ENCODE data around the gene TTC19. TPM values are rescaled to one million over a fixed set of nuclear protein-coding genes. Genes with fewer than 3 reads are reported as not detected.
A peak's percentile ranks its signal among the peaks of the same experiment; 100 is the strongest.

Gene TTC19
- total RNA-seq, 1 experiment from 2014 or later: 53.5 TPM

- H3K79me2 ChIP-seq (ENCODE audit: low read depth): peaks cover 45% of the 10 kb centered on the region
- intact Hi-C loops (cut with micrococcal nuclease; ENCODE audit: unreplicated experiment): loop anchor here (1.0 to 5.0 kb wide), 8 partner anchors 17 to 347 kb away; partner anchors contain the start of gene ADORA2B
- POLR2A ChIA-PET (ENCODE audit: unreplicated experiment): interaction anchor here (0.6 to 0.7 kb wide), 3 partner anchors 12 to 52 kb away, joined by 5 to 19 read pairs (median 5); no protein-coding TSS in a partner anchor
- no TSS peak for BruUV-seq (replicated peaks)
- peaks cover 20% of the 10 kb centered on the region for H3K36me3 ChIP-seq (ENCODE audit: low read depth)
- peak overlapping the region; percentile 85; the same call in 1 of the 2 replicates for H3K4me3 ChIP-seq
- DNase-seq: no peak
- H3K4me1 ChIP-seq (replicated peaks; ENCODE audit: insufficient read depth): peaks cover 21% of the 10 kb centered on the region
- H3K9me2 ChIP-seq (ENCODE audit: insufficient read depth): no peaks in the 10 kb centered on the region
- H3F3A ChIP-seq (ENCODE audit: insufficient read depth, low read depth): peaks cover 20% of the 10 kb centered on the region
- no peaks in the 10 kb centered on the region for H3K27me3 ChIP-seq (ENCODE audit: insufficient read depth, low read depth)
- H2AFZ ChIP-seq: no peak overlapping the region
- CTCF ChIA-PET: interaction anchor here (0.7 to 1.3 kb wide), 2 partner anchors 51 to 53 kb away, joined by 5 to 6 read pairs; partner anchors contain the start of gene ADORA2B
- peaks cover 8% of the 10 kb centered on the region; the same call in 1 of the 2 replicates for H4K20me1 ChIP-seq (ENCODE audit: insufficient read depth)
- H3K4me2 ChIP-seq: peak overlapping the region; percentile 89
- peaks cover 9% of the 10 kb centered on the region; the same call in 1 of the 2 replicates for H3K9me3 ChIP-seq (ENCODE audit: insufficient read depth, low read depth)
- TF ChIP-seq EZH2 (IDR thresholded peaks at IDR 0.05; ENCODE audit: low read depth): no peak
- no peak for TF ChIP-seq CTCF (conservative IDR thresholded peaks at IDR 0.05)
- peak overlapping the region; percentile 97 for H3K27ac ChIP-seq
These were observed 1.5 kb upstream of the TTC19 start for GRCh38 chr17:15998031-15998562.

GRCh38 chr17:15999974-16000827 is 577 bp downstream of the TTC19 start:
- H3K9me2 ChIP-seq (ENCODE audit: insufficient read depth): no peaks in the 10 kb centered on the region
- ChIA-PET POLR2A (ENCODE audit: unreplicated experiment) (interaction anchor here (0.5 to 0.7 kb wide), 6 partner anchors 8 to 364 kb away, joined by 3 to 15 read pairs (median 6); no protein-coding TSS in a partner anchor), CTCF (interaction anchor here (1.3 to 1.6 kb wide), 2 partner anchors 29 to 55 kb away, joined by 4 to 8 read pairs; partner anchors contain the start of gene ADORA2B)
- intact Hi-C loops (cut with micrococcal nuclease; ENCODE audit: unreplicated experiment): loop anchor here (2.0 to 5.0 kb wide), 3 partner anchors 79 to 349 kb away; no protein-coding TSS in a partner anchor
- no peak for DNase-seq
- H3F3A ChIP-seq (ENCODE audit: insufficient read depth, low read depth): peaks cover 20% of the 10 kb centered on the region
- peaks cover 29% of the 10 kb centered on the region for H3K36me3 ChIP-seq (ENCODE audit: low read depth)
- H3K79me2 ChIP-seq (ENCODE audit: low read depth): peaks cover 60% of the 10 kb centered on the region
- peak overlapping the region; percentile 89 for H3K4me2 ChIP-seq
- peaks cover 21% of the 10 kb centered on the region for H3K4me1 ChIP-seq (replicated peaks; ENCODE audit: insufficient read depth)
- peak overlapping the region; percentile 85 for H3K4me3 ChIP-seq
- H2AFZ ChIP-seq: no peak overlapping the region
- no peaks in the 10 kb centered on the region for H3K27me3 ChIP-seq (ENCODE audit: insufficient read depth, low read depth)
- peaks cover 9% of the 10 kb centered on the region; the same call in 1 of the 2 replicates for H3K9me3 ChIP-seq (ENCODE audit: insufficient read depth, low read depth)
- TF ChIP-seq CTCF (conservative IDR thresholded peaks at IDR 0.05) (no peak), EZH2 (IDR thresholded peaks at IDR 0.05; ENCODE audit: low read depth) (no peak)
- peak overlapping the region; percentile 97 for H3K27ac ChIP-seq
- H4K20me1 ChIP-seq (ENCODE audit: insufficient read depth): peaks cover 8% of the 10 kb centered on the region; the same call in 1 of the 2 replicates
- no TSS peak for BruUV-seq (replicated peaks)

GRCh38 chr17:16001226-16001897 is 1.7 kb downstream of the TTC19 start:
- ChIA-PET POLR2A (ENCODE audit: unreplicated experiment) (interaction anchor here (0.6 to 0.7 kb wide), 3 partner anchors 351 to 1591 kb away, joined by 3 to 8 read pairs (median 6); no protein-coding TSS in a partner anchor), CTCF (no interaction called here)
- no peak for TF ChIP-seq CTCF (conservative IDR thresholded peaks at IDR 0.05)
- no peak for TF ChIP-seq EZH2 (IDR thresholded peaks at IDR 0.05; ENCODE audit: low read depth)
- peaks cover 20% of the 10 kb centered on the region for H3F3A ChIP-seq (ENCODE audit: insufficient read depth, low read depth)
- peaks cover 37% of the 10 kb centered on the region for H3K36me3 ChIP-seq (ENCODE audit: low read depth)
- H4K20me1 ChIP-seq (ENCODE audit: insufficient read depth): peaks cover 8% of the 10 kb centered on the region; the same call in 1 of the 2 replicates
- H3K4me3 ChIP-seq: peak overlapping the region; percentile 85; the same call in 1 of the 2 replicates
- peaks cover 54% of the 10 kb centered on the region for H3K79me2 ChIP-seq (ENCODE audit: low read depth)
- H3K9me2 ChIP-seq (ENCODE audit: insufficient read depth): no peaks in the 10 kb centered on the region
- no peak overlapping the region; the same call in 1 of the 2 replicates for H3K27ac ChIP-seq
- H3K4me1 ChIP-seq (replicated peaks; ENCODE audit: insufficient read depth): peaks cover 21% of the 10 kb centered on the region
- BruUV-seq (replicated peaks): no TSS peak
- intact Hi-C loops (cut with micrococcal nuclease; ENCODE audit: unreplicated experiment): no loop called here
- no peak overlapping the region for H2AFZ ChIP-seq
- peaks cover 9% of the 10 kb centered on the region; the same call in 1 of the 2 replicates for H3K9me3 ChIP-seq (ENCODE audit: insufficient read depth, low read depth)
- H3K27me3 ChIP-seq (ENCODE audit: insufficient read depth, low read depth): no peaks in the 10 kb centered on the region
- H3K4me2 ChIP-seq: peak overlapping the region; percentile 89
- DNase-seq: peak in 1 of 2 experiments; percentile 53
